Measurements from ENCODE around the gene KIF24. TPM values are rescaled to one million over a fixed set of nuclear protein-coding genes. Genes with fewer than 3 reads are reported as not detected.

KIF24 gene
- total and polyA plus RNA-seq, 2 of the 4 experiments (the other 2 are of a cell fraction) = 1.4 to 3.0 TPM

DNA sequence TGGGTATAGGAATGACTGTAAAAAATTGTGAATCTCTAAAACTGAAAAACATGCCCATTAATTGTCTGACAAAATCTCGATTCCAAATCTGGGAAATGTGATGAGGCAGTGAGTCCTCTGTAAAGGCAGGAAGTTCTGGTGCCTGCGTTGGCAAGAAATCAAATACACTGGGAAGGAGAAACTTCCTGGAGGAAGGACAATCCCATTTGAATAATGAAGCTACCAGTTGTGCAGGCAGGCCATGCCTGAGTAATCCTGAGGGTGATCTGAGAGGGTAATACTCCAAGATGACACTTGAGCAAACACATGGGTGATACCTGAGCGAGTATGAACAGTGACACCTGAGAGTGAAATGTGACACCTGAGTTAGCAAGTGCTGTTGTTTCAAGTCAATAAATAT is 49.7 kb downstream of the KIF24 start:
- H2AK5ac ChIP-seq (ENCODE audit: low read depth, low read length) = no peak overlapping the region
- H3K14ac ChIP-seq (replicated peaks; ENCODE audit: low read depth, low read length) = no peak overlapping the region
- H2AK9ac ChIP-seq (replicated peaks; ENCODE audit: low read depth, low read length, poor library complexity) = no peak overlapping the region
- ATAC-seq (ENCODE audit: low read depth) = no peak
- no peak overlapping the region for H3K4me2 ChIP-seq (ENCODE audit: low read depth, low read length)
- no peak overlapping the region for H2BK15ac ChIP-seq (ENCODE audit: low read depth, low read length)
- H4K20me1 ChIP-seq (ENCODE audit: insufficient read depth, low read length) = no peaks in the 10 kb centered on the region
- H3K27ac ChIP-seq (ENCODE audit: insufficient read depth, low read length) = no peak overlapping the region
- no peak overlapping the region for H2BK20ac ChIP-seq (ENCODE audit: low read depth, low read length)
- dilution Hi-C loops (cut with HindIII; ENCODE audit: low sequenced_read_pairs, unreplicated experiment) (no loop called here), in situ Hi-C loops (cut with MboI; ENCODE audit: low sequenced_read_pairs) (no loop called here), intact Hi-C loops (cut with micrococcal nuclease) (no loop called here)
- no peaks in the 10 kb centered on the region for H3K9me1 ChIP-seq (ENCODE audit: insufficient read depth, low read length)
- H4K5ac ChIP-seq (ENCODE audit: low read depth, low read length) = no peak overlapping the region
- WGBS, 2 experiments (ENCODE audit: extremely low coverage in 2 of 2, insufficient read length in 1 of 2) = no CpG with 5 or more reads among the region's 3 CpGs
- DNase-seq = no peak
- H4K8ac ChIP-seq (ENCODE audit: low read depth in 2 of 2, low read length in 2 of 2) = no peak overlapping the region
- TF ChIP-seq MXI1 (IDR thresholded peaks at IDR 0.05; ENCODE audit: borderline replicate concordance, low read depth, low read length) (no peak), FOS (IDR thresholded peaks at IDR 0.05; ENCODE audit: low read depth, low read length) (no peak)
- no peak overlapping the region for H3K23ac ChIP-seq (ENCODE audit: low read depth, low read length)
- no peaks in the 10 kb centered on the region for H3K9me3 ChIP-seq (ENCODE audit: control insufficient read depth, insufficient read depth, low read length)
- no peak overlapping the region for H3K56ac ChIP-seq (ENCODE audit: extremely low read depth, insufficient read depth, low read length)
- no peaks in the 10 kb centered on the region for H3K27me3 ChIP-seq (ENCODE audit: control insufficient read depth, insufficient read depth, low read length)
- peaks cover 1% of the 10 kb centered on the region; the same call in 1 of the 2 replicates for H3K4me1 ChIP-seq (ENCODE audit: control insufficient read depth, insufficient read depth, low read length)
- H2BK120ac ChIP-seq (ENCODE audit: low read depth, low read length) = no peak overlapping the region
- ChIA-PET CTCF (interaction anchor here (0.7 kb wide), 1 partner anchor 989 kb away, joined by 8 read pairs; the partner anchor contains the start of gene NFX1), POLR2A (ENCODE audit: unreplicated experiment) (no interaction called here)
- no peak overlapping the region for H3K4me3 ChIP-seq (ENCODE audit: insufficient read depth, low read depth, low read length)
- no peak overlapping the region for H3K9ac ChIP-seq (ENCODE audit: low read depth, low read length)
- no peak overlapping the region for H3K18ac ChIP-seq (ENCODE audit: low read depth, low read length)
- no peak overlapping the region for H2AFZ ChIP-seq (replicated peaks; ENCODE audit: low read length, poor library complexity)
- BruUV-seq (replicated peaks) = no TSS peak
- no peak overlapping the region for H4K91ac ChIP-seq (ENCODE audit: insufficient read depth, low read depth, low read length)
- no peak overlapping the region for H2BK5ac ChIP-seq (ENCODE audit: low read depth, low read length, poor library complexity, severe bottlenecking)
- no peaks in the 10 kb centered on the region; a peak in 1 of 4 replicates for H3K79me1 ChIP-seq (ENCODE audit: low read depth in 1 of 2, low read length in 2 of 2)
- H3K4ac ChIP-seq (ENCODE audit: low read depth, low read length) = no peak overlapping the region
- H3K36me3 ChIP-seq (ENCODE audit: control insufficient read depth, insufficient read depth, low read length) = no peaks in the 10 kb centered on the region

Small RNAs within 50 kb of the gene (microRNA-seq; reads per million reads assigned to microRNA genes)
- gene RNU2-50P (ENCODE audit: insufficient read depth, insufficient read length) = not detected

Small RNAs within 50 kb of the gene (small RNA-seq; reads per million reads assigned to genes)
- 0 to 4.2 (median 0.17) reads per million in 5 experiments for gene RNU2-50P

Other genes with a start within 250 kb of the KIF24 start
- 6.9 and 7.2 TPM in 2 replicates for gene DCAF12, start 202.6 kb downstream of the KIF24 start, total RNA-seq (2012; rRNA removed)
- gene DCAF12, start 202.6 kb downstream of the KIF24 start, polyA plus RNA-seq (2012; rRNA removed) = 12.6 and 17.1 TPM in 2 replicates
- gene UBAP1, start 150.2 kb downstream of the KIF24 start, total RNA-seq (2012; rRNA removed) = 28.3 and 30.6 TPM in 2 replicates
- 35.4 and 37.0 TPM in 2 replicates for gene UBAP1, start 150.2 kb downstream of the KIF24 start, polyA plus RNA-seq (2012; rRNA removed)
- gene NUDT2, start 301 bp upstream of the KIF24 start, total RNA-seq (2012; rRNA removed) = 33.9 and 45.0 TPM in 2 replicates
- gene NUDT2, start 301 bp upstream of the KIF24 start, polyA plus RNA-seq (2012; rRNA removed) = 32.8 and 36.6 TPM in 2 replicates
- 0.36 and 0.56 TPM in 2 replicates for gene MYORG, start 47.6 kb upstream of the KIF24 start, total RNA-seq (2012; rRNA removed)
- 0.60 TPM in 2 replicates for gene MYORG, start 47.6 kb upstream of the KIF24 start, polyA plus RNA-seq (2012; rRNA removed)
- gene FAM219A, start 129.3 kb upstream of the KIF24 start, total RNA-seq (2012; rRNA removed) = 4.8 and 5.6 TPM in 2 replicates
- 20.1 and 20.8 TPM in 2 replicates for gene FAM219A, start 129.3 kb upstream of the KIF24 start, polyA plus RNA-seq (2012; rRNA removed)
- not detected in 2 replicates for gene DNAI1, start 129.5 kb upstream of the KIF24 start, total RNA-seq (2012; rRNA removed)
- not detected in 2 replicates for gene DNAI1, start 129.5 kb upstream of the KIF24 start, polyA plus RNA-seq (2012; rRNA removed)
- not detected in 2 replicates for gene ENHO, start 193.7 kb upstream of the KIF24 start, total RNA-seq (2012; rRNA removed)
- gene ENHO, start 193.7 kb upstream of the KIF24 start, polyA plus RNA-seq (2012; rRNA removed) = 0.10 TPM in 1 of 2 replicates, not detected in the other